Colonic mucosa (tissue), 4 donors: ENCODE results near the gene CSAD. TPM values are rescaled to one million over a fixed set of nuclear protein-coding genes. Genes with fewer than 3 reads are reported as not detected.

Experiments
- DNase-seq: peaks from one replicate; pipeline ENCODE4 v3.0.0-alpha.2; 2020
- H3K27ac ChIP-seq: fragments of 200-600 bp; one replicate; pipeline ENCODE4 v1.8.0; 2021
- H3K27me3 ChIP-seq: fragments of 200-600 bp; one replicate; pipeline ENCODE4 v1.8.0; 2021
- H3K36me3 ChIP-seq: fragments of 200-600 bp; one replicate; pipeline ENCODE4 v1.8.0; 2021
- H3K4me1 ChIP-seq: fragments of 200-600 bp; one replicate; pipeline ENCODE4 v1.8.0; 2021; ENCODE audit warnings: mild to moderate bottlenecking
- H3K4me3 ChIP-seq: fragments of 200-600 bp; one replicate; pipeline ENCODE4 v1.8.0; 2021
- H3K9ac ChIP-seq, 2 donors: one replicate each; pipeline ENCODE4 v1.7.0; 2013; ENCODE audit warnings: control low read depth in 2 of 2, low read depth in 2 of 2, low read length in 2 of 2
- H3K9me3 ChIP-seq: fragments of 200-600 bp; one replicate; pipeline ENCODE4 v1.8.0; 2021
- intact Hi-C: fragments of 100-400 bp; cut with DNase I; formaldehyde crosslinking; loops from one replicate; pipeline ENCODE4 v1.14.1; 2022
- total RNA-seq, 2 donors: library from RNA; stranded (reverse); fragmentation: NEBNext Ultra II Directional in 1 of 2; extraction: Animal tissue kit (Norgen Biotek cat#: 25700) in 1 of 2; gene quantifications; one replicate each; pipeline ENCODE4 v1.2.1, GENCODE V29; 2021
- TF ChIP-seq, protein P1 (sequence below): fragments of 200-600 bp; IDR thresholded peaks from one replicate; pipeline ENCODE4 v1.8.0; 2022; ENCODE audit warnings: antibody characterized with exemption, mild to moderate bottlenecking
- donor health status: healthy.
- donor health status: DM: no; HTN: no; CAD: no.
- donor health status: DM: no; HTN: no; CAD: no.

The CSAD gene
- total RNA-seq, 2 donors from 2014 or later: 9.1 to 20.4 TPM

DNA sequence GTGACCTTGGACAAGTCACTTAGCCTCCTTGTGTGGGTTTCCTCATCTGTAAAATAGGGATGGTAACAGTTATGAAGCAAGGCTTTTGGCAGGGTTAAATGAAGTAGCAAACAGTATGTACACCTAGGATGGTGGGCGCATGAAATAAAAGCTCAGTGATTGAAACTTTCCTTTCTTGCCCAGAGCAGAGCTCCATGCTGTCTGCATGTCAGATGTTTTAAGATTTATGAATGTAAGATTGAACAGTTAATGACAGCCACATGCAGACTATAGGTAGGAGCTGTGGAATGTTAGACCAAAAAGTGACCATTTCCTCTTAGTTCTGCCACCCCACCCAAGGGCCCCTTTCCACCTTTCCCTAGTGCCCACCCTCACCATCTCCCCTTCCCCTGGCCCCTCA, 14.2 kb upstream of the CSAD start:
- no peak for DNase-seq
- Histone ChIP-seq H3K4me3 (no peak overlapping the region), H3K9me3 (no peaks in the 10 kb centered on the region), H3K9ac (no peak overlapping the region), H3K27me3 (no peaks in the 10 kb centered on the region), H3K27ac (no peak overlapping the region), H3K4me1 (peaks cover 11% of the 10 kb centered on the region), H3K36me3 (no peaks in the 10 kb centered on the region)
- intact Hi-C loops: loop anchor here (5.0 kb wide), 1 partner anchor 128 kb away; no protein-coding TSS in a partner anchor
- TF ChIP-seq, protein P1, sequence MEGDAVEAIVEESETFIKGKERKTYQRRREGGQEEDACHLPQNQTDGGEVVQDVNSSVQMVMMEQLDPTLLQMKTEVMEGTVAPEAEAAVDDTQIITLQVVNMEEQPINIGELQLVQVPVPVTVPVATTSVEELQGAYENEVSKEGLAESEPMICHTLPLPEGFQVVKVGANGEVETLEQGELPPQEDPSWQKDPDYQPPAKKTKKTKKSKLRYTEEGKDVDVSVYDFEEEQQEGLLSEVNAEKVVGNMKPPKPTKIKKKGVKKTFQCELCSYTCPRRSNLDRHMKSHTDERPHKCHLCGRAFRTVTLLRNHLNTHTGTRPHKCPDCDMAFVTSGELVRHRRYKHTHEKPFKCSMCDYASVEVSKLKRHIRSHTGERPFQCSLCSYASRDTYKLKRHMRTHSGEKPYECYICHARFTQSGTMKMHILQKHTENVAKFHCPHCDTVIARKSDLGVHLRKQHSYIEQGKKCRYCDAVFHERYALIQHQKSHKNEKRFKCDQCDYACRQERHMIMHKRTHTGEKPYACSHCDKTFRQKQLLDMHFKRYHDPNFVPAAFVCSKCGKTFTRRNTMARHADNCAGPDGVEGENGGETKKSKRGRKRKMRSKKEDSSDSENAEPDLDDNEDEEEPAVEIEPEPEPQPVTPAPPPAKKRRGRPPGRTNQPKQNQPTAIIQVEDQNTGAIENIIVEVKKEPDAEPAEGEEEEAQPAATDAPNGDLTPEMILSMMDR: no peak

DNA sequence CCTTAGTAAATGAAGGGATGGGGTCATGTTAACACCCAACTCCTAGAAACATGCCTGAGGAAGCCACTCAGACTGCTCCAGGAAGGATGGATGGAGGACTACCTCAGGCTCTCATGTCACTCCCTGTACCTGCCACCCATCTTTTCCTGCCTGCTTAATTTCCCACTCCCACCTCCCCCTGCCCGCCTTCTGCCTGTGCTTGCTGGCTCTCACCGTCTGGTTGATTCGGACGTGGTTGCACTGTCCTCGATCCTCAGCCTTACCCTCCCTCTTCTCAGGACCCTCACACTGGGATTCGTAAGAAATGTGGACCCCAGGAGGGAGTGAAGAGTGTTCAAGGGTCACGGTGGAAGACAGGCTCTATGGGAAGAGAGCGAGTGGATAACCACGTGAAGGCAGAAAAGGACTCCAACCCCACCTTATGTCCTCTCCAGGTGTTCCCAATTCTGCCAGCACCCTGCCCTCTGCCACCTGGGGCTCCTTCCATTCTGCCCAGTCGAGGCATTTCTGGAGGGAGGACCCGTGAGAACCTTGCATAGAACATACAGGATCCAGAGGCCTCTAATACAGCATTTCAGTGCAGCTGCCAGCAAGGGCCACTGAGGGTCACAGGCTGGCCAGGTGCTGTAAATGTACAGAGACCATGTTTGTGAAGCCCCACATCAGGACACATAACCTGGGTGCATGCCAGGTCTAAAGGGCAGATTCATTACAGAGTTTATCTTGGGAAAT, 13.4 kb upstream of the CSAD start:
- Histone ChIP-seq H3K4me1 (peaks cover 11% of the 10 kb centered on the region), H3K9me3 (no peaks in the 10 kb centered on the region), H3K27me3 (no peaks in the 10 kb centered on the region), H3K9ac (no peak overlapping the region), H3K27ac (no peak overlapping the region), H3K4me3 (no peak overlapping the region), H3K36me3 (no peaks in the 10 kb centered on the region)
- no peak for DNase-seq
- TF ChIP-seq, protein P1: no peak
- intact Hi-C loops: no loop called here

DNA sequence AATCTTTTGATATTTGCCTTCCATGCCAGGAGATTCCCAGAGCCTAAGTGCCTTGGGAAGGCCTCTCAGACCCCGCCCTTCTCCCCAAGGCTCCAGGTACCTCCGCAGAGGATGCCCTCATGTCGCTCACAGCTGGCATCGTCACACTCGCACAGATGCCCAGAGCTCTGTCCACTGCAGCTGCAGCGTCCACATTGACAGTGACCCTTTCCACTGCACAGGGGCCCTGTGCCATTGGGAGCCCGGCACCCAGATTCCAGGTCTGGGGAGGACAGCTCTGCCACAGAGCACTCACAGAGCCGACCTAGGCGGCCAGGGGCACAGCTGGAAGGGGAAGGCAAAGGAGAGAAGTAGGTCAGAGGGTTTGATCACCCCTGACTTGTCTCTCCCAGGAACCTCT, 12.3 kb upstream of the CSAD start:
- no peak for DNase-seq
- H3K27ac ChIP-seq: no peak overlapping the region
- H3K9me3 ChIP-seq: no peaks in the 10 kb centered on the region
- no peaks in the 10 kb centered on the region for H3K36me3 ChIP-seq
- H3K9ac ChIP-seq: no peak overlapping the region
- intact Hi-C loops: no loop called here
- TF ChIP-seq, protein P1: no peak
- no peaks in the 10 kb centered on the region for H3K27me3 ChIP-seq
- H3K4me3 ChIP-seq: no peak overlapping the region
- H3K4me1 ChIP-seq: peaks cover 9% of the 10 kb centered on the region

DNA sequence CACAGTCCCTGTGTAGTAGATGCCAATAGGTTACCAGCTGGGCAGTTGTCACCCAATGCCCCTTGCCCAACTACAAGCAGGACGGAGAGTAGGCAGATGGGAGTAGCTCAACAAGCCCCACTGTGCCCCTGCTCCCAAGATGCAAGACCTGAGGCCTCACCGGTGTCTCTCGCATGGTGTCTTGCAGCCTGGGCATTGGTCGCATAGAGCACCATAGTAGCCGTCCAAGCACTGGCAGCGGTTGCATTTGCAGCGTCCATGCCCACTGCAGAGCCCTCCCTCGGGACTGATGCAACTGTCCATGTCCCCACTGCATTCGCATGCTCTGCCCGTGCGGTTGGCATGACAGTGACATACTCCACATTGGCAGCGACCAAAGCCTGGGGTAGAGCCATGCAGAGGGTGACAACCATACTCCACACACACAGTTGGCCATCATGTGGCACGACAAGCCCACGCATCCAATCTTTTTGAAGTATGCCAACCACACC, 11.9 kb upstream of the CSAD start:
- Histone ChIP-seq H3K9ac (no peak overlapping the region), H3K27ac (no peak overlapping the region), H3K27me3 (no peaks in the 10 kb centered on the region), H3K36me3 (no peaks in the 10 kb centered on the region), H3K4me1 (peaks cover 4% of the 10 kb centered on the region), H3K4me3 (no peak overlapping the region), H3K9me3 (no peaks in the 10 kb centered on the region)
- intact Hi-C loops: no loop called here
- DNase-seq: no peak
- TF ChIP-seq, protein P1: no peak

DNA sequence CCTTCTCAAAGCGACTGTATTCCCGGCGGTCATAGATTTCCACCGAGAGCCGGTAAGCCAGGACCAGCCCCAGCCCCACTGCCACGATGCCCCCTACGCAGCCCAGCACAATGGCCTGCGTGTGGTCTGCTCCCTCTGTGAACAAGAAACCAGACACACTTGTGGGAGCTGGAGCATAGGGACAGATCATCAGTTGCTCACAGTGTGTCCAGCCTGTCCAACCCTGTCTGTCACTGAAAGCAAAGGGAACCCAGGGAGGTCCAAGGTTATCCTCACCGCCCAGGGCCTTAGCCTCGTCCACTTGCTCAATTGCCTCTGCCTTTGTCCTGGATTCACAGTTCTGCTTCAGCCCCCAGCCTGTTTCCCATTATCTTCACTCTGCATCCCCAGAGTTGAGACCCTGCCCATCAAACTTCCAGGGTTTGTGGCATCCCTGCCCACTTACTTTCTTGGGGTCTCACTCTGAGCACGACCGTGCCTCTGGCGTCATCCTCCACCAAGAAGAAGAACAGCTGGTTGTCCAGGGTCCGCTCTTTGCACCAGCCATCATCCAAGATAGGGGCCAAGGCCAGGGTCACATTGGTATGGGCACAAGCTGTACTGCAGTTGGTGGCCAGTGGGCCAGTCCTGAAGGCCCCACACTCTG, 11.3 kb upstream of the CSAD start:
- Histone ChIP-seq H3K36me3 (no peaks in the 10 kb centered on the region), H3K4me3 (no peak overlapping the region), H3K9me3 (no peaks in the 10 kb centered on the region), H3K4me1 (no peaks in the 10 kb centered on the region), H3K9ac (no peak overlapping the region), H3K27me3 (no peaks in the 10 kb centered on the region), H3K27ac (no peak overlapping the region)
- TF ChIP-seq, protein P1: no peak
- no peak for DNase-seq
- intact Hi-C loops: no loop called here
